ENCODE results near the gene RGS6.
A peak's percentile ranks its signal among the peaks of the same experiment; 100 is the strongest.
"Not testable (repeated sequence)": the region's sequence is repeated elsewhere in the genome, so short reads cannot be mapped to it uniquely, and the experiment has no call there.

The RGS6 gene

DNA sequence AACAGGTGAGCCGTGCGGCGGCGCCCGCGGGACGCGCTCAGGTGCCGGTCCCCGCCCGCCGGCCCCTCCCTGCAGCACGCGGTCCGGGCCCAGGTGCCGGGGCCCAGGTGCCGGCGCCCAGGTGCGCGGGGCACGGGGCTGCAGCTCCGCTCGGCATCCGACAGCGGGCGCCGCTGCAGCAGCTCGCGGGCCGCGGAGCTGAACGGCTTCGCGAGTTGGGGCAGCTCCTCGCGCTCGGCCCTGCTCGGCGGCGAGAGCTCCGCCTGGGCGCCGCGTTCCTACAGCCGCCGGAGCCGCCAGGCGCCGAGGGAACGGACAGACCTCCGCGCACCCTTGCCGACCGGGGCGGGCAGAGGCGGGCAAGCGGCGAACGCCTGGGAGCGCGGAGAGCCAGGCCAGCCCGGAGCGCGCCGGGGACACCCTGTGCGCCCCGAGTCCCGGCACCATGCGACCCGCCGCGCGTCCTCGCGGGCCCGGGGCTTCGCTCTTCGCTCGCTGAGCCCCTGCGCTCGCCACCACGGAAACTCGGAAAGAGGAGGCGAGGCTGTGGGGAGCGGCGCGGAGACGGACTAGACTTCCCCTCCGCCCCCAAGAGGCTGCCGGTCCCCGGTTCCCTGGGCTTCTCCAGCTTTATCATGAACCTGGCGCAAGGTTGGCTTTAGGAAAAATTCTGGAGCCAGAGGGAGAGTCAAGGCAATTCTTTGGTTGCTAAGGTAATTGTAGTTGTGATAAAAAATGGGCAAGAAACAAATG is at the start of gene RGS6:
Gene RGS6, plus strand, starts transcription at position 201 of the 753 bp plus-strand sequence.
- peak; percentile 68 for DNase-seq

DNA sequence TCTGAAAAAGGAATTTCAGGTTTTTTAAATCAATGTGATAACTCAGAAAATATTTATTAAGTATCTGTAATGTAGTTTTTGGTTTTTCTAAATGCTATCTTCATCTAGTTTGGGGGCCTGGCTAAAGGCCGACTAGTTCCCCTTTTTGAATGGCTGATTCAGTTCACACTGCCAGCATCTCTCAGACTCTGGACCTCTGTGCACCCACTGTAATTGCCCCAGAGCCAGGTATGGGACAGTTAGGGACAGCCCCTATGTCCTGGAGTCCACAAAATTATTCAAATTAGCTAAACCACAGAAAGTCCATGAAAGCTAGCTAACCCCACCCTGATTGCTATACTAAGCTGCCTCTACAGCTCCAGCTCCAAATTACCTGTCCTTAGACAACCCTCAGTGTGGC is 49.1 kb upstream of the RGS6 start:
- DNase-seq = peak; percentile 1

DNA sequence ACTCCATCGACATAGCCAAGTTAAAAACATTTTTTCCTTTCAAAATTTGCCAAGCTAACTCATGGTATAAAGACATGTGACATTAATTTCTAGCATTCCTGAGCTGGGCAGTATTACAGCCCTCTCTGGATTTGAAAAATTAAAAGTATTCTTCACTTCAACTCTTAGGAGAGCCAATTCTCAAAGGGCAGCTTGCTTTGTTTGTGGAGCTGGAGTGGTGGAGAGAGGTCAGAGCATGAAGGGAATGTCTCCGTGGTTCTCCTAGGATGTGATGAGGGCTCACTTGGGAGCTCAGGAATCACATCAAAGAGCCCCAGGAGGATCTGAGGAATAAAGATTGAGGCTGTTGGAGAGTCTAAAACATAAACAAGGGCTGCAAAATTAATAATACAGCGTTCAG is 46.9 kb upstream of the RGS6 start:
- DNase-seq = no peak

DNA sequence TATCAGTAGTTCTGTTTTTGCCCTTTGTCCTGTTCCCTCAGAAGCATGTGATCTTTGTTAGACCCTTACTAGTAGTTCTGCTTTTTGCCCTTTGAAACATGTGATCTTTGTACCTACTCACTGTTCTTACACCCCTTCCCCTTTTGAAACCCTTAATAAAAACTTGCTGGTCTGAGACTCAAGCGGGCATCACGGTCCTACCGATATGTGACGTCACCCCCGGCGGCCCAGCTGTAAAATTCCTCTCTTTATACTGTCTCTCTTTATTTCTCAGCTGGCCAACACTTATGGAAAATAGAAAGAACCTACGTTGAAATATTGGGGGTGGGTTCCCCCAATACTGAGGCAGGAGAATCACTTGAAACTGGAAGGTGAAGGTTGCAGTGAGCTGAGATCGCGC is 44.4 kb upstream of the RGS6 start:
- DNase-seq = not testable (repeated sequence)

DNA sequence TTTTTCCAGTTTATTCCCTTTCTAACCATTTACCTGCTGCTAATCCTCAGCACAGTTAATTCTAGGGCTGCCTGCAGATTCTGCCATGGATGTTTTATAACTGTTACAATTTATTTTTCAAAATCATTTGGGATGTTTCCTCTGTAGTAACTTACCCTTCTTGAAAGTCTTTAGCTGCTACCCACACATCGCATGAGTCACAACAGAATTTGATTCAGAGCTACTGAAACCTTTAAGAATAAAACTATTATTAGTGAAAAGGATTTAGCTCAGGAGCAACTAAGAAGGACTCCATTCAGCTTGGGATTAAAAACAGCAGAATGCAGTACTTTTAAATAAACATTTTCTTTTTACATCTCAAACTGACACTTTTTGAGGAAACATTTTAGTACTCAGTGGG is 41.7 kb upstream of the RGS6 start:
- DNase-seq = no peak

DNA sequence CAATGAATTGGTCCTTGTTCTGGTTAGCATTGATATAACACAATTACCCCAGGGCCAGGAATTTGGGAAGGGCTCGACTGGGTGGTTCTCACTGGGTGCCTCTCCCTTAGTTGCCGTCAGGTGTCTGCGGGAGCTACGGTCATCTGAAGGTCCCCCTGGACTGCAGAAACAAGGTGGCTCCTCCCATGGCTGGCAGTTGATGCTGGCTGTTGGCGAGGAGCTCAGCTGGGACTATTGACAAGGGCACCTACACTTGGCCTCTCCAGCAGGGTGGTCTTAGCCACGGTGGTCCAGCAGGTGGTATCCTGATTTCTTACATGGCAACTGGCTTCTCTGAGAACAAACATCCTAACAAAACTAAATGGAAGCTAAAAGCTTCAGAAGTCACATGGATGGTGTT is 41.0 kb upstream of the RGS6 start:
- DNase-seq = no peak

DNA sequence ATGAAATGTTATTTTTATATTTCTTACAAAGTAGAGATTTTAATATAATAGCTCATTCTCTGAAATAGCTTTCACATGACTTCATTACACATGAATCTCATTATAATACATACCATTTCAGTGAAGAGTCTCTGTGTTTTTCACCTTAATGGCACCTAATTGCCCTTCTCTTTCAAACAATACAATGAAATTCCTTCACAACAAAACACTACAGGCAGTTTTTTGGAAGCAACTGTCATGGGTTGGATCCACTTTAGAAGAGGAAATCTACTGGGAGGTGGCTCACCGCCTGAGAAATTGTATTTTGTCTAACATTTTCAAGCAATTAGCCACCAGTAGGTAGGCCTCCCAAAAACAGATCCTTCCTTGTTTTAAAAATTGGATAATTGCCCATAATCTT is 40.3 kb upstream of the RGS6 start:
- DNase-seq = no peak

DNA sequence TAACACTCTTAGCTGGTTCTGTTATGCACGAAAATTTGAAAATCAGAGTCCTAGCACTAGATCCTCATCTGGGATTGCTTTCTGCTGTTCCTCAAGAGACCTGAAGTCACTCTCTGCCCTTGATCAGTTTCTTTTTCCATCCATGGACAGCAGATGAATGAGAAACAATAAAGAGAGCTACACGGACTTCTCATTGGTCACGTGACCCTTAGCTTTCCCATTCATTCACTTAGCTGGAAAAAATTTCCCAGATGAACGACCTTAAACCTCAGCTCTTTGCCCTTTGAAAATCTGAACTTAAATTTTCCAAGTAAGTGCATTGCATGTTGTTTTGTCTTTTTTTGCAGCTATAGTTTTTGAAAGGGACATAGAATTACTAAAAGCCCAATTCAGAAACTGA is 27.2 kb upstream of the RGS6 start:
- no peak for DNase-seq

DNA sequence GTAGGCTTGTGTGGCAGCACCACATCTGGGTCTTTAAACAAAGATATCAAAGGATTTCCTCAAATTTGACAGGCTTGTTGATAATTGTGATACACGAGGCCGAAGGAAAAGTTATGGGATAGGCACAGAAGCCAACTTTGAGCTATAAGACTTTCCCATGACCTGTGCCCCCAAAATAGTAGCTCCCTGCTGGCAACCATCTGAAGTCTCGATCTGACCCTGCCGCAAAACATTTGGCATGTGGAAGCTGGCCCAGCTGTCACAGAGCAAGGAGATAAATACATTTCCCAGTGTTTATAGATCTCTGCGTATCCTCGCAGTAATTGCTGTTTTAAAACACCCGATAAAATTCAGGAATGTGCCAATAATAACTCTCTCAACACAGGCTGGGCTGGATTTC is 26.4 kb upstream of the RGS6 start:
- DNase-seq = no peak

DNA sequence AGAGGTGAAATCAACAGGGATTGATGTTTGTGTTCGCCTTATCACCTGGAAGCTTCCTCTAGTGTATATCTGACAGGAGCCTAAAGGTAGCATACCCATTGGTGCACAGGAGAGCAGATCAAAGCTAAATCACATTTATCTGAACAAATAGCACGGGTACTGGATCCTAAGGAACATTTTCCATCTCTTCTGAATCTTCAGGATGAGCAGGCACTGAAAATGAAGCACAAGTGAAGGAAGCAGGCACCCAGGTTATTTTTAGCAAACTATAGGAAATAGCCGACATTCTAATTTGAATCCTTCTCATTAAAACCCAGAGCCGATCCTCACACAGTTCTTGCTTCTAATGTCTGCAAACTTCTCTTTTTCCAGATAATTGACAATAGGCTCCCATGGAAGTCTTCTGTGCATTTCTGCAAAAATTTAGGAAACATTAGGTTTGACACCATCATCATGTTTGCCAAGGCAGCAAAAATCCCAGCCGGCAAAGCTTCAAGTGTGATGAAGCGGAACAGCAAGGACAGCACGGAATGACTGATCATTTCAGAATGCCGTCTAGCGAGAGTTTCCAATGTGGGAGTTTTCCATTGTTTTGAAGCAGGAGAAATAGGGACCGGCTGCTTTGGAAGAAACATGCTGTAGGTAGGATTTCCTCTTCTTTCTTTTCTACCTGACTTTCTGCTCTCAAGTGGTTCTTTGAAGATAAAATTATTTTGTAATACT is 24.3 kb upstream of the RGS6 start:
- no peak for DNase-seq

DNA sequence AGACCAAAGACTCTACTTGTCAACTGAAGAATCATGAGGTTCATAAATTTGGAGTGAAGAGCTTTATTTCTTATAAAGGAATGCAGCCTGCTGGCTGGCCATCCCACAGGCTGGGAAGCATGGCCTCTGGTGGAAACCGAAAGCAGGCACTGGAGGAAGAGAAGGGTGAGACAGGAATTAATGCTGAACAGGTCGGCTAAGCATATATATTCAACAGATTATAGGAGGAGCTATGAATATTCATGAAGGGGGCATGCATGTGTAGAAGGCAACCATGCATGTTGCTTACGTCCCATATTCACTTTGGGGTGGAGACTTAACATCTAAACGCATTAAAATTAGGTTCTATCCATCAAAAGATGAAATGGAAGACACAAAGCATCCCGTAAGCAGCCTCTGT is 20.6 kb upstream of the RGS6 start:
- DNase-seq = no peak

DNA sequence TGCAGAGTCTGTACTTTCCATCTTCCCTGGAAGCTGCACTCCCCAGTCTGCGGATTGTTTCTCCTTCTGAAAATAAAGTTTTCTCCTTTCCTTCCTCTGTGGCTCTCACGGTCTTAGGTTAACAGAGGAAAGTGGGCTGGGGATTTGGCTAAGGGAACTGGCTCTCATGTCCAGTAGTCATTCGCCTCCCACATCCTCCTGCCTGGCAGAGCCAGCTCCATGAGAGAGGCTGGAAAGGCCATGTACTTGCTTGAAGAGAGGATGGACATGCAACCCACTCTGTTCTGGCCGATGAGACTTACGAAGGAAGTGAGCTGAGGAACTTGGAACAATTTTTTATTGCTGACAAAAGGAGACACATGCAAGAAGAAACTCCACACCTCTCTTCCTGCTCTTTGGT is 18.9 kb upstream of the RGS6 start:
- DNase-seq = no peak

DNA sequence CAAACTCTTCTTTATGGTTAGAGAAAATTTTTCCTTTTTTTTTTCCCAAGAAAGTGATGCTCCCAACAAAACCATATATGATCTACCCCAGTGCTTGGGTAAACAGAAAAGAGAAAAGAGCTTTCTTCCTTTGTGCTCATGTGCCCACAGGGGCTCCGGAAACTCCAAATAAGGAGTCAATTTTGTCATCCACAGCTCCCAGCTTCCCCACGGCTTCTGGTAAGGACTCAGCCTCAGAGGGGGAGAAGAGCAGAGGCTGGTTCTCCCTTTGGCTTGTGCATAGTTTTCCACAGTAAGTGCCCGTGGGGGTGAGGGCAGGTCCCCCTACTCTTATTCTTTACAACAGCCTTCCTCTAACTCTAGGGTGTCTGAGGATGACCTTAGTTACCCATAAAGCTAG is 13.3 kb upstream of the RGS6 start:
- DNase-seq = peak; percentile 72

DNA sequence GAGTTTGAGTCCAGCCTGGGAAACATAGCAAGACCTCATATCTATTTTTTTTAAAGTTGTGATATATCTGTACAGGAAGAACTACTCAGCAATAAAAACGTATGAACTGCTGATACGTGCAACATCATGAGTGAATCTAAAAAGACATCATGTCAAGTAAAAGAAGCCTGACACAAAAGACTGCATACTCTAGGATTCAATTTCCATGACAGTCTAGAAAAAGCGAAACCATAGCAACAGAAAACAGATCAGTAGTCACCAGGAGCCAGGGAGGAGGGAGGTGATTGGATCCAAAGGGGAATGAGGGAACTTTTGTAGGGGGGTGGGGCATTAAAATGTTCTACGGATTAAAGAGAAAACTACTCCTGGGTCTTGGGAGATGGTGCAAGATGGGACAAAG is 8.7 kb upstream of the RGS6 start:
- DNase-seq = no peak

DNA sequence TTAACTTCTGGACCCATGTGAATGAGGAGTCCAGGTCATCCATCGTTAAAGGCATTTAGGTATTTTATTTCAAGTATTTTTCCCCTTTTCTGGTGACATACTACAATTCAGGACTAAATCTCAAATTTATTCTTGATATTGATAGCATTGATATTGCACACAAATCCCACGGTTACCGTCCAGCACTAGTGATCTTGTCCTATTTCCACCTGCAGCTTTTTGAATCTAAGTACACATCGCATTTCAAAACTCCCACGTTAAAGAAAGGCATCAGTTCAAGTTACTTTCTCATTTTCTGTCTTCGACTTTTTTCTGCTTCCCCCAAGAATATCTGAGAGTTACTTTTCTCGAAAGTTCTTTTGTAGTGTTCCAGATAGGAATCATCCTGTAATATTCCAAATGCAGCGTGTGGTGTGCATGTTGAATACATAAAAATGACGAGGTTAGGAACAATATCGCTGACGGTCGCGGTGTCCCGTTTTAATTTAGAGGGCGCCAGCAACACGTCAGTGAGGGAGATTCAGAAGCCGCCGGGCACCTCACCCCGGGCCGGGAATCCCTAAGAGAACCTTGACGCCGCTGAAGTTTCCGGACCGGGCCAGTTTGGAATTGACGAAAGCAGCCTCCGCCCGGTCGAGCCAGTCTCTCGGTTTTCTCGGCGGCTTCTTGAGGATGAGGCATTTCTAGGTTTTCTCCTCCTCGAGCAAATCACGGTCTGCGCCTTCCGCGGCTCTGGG is 569 bp upstream of the RGS6 start:
- peak; percentile 58 for DNase-seq

DNA sequence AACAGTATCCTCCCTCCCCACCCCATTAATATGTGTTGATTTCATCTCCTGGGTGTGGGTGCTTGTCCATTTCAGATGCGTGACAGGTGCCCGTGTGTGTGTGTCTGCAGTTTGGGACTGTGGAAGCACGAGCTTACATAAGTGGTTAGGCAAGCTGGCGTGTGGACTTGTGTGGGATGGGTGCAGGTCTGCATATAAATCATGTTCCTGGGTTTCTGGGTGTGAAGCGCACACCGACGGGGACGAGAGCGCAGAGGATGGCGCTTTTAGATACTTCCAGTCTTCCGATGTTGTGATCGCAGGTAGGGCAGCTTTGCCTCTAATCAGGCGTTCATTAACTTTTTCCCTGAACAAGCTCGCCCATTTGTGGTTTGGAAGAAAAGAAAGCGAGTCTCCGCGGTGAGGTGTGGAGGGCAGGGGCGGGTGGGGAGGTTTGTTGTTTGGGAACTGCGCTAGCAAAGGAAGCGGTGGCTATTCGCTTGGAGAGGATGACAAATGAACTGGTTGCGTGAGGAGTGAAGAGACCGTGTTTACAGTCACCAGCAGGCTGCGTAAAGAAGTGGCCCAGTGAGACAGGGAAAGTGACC is 865 bp downstream of the RGS6 start:
- DNase-seq = peak; percentile 63

DNA sequence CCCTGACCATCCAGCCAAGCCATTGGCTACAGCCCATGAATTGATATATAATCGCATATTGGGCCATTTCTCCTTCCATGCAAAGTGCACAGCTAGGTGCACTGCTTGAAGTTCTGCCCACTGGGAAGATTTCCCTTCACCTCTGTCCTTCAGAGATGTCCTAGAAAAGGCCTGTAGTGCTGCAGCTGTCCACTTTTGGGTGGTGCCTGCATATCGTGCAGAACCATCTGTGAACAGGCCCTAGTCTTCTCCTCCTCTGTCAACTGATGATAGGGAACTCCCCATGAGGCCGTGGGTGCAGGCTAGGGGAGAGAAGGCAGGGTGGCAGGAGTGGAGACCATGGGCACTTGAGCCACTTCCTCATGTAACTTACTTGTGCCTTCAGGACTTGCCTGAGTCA is 6.0 kb downstream of the RGS6 start:
- DNase-seq = peak; percentile 31

DNA sequence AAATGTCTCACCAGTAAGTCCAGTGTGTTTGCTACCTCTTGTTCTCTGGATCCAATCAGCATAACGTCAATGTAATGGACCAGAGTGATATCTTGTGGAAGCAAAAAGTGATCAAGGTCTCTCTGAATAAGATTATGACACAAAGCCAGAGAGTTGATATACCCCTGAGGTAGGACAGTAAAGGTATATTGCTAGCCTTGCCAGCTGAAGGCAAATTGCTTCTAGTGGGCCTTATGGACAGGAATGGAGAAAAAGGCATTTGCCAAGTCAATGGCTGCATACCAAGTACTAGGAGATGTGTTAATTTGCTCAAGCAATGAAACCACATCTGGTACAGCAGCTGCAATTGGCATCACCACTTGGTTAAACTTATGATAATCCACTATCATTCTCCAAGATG is 7.1 kb downstream of the RGS6 start:
- not testable (repeated sequence) for DNase-seq

DNA sequence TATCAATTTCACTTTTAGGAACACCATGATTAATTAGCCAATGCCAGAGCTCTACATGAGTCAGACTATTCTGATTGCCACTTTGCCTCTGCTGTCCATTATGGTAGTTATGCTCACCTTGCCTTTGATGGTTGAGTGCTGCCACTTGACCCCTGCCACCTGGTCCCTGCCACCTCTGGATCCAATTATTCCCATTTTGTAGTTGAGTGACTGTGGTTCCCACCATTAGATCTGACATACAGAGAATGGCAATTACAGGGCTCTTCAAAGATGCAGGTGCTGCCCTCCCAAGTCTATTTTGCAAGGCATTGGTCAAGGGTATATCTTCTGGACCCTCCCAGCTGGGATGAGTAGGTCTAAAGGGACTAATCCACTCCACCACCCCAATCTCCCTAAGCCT is 8.3 kb downstream of the RGS6 start:
- DNase-seq = not testable (repeated sequence)

DNA sequence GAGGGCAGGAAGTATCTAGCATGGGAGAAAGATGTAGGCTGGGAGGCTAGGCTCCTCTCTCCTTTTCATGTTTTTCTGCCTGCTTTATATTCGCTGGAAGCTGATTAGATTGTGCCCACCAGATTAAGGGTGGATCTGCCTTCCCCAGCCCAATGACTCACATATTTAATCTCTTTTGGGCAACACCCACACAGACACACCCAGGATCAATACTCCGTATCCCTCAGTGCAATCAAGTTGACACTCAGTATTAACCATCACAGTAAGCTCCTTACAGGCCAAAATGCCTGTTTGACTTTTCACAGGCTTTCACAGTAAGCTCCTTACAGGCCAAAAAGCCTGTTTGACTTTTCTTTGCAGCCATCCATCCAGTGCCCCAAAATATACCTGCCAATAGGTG is 9.4 kb downstream of the RGS6 start:
- DNase-seq = not testable (repeated sequence)

DNA sequence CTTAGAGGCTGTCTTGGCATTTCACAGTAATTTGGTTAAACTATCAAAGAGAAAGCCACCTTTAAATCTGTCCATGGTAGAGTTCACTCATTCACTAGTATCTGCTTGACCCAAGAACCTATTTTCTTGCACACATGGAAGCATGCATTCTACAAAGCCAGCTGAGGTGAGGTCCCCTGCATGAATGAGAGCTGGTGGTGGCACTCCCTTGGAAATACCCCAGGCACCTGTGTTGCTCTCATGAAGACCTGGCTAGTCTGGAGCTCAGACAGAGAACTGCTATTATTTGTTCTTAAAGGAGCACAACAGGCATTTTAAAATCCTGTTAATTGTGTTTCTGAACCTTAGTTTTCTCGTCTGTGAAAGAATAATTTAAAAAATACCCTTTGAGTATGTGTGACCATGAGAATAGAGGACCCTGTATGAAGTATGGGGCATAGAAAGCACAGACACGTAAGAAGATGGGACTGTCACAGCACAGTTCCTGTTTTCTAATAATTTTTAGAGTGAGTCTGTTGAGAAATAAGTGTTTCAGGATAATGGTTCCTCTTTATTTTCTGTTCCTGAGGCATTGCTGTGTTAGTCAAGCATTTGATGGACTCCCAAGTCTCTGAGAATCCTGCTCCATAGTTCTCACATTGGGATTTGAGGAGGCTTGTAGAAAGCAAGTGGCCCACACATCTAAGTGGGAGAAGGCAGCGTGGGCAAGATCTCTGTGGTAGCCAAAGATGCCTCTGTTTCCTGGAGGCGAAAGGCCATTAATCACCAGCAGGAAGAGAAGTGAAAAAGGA is 10.9 kb downstream of the RGS6 start:
- peak; percentile 55 for DNase-seq

DNA sequence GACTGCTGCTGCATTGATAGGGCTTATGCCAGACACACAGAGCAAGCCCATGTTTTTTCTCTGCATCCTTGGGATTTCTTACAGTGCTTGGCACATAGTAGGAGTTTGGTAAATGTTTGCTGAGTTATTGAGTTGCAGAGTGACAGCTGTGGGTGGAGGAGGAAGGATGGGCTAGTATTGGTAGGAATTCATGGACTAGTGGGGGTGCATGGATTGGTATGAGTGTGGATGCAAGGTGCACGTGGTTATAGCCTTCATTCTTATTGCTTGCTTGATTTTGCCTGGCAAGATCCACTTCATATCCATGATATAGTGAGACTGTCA is 11.4 kb downstream of the RGS6 start:
- DNase-seq = no peak

DNA sequence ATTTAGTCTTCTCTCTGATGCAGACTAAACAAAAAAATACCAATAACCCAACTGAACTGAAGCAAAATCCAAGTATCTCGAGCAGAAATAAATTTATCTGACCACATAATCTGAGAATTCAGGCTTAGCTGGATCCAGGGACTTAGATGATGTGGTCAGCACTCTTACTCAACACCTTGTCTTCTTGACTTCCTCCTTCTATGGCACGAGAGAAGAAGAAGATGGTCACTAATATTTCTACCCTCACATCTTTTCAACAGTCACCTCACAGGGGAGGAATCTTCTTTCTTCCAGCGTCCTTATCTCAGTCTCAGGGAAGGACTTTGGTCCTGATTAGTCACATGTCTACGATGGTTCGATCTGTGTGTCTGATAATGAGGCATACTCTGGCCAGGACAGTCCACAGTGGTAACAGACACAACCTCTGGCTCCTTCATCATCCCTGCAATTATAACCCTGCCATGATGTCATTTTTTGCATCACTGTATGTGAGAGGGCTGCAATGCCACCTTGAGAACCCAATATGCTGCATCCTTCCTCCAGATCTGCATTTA is 15.8 kb downstream of the RGS6 start:
- peak; percentile 60 for DNase-seq

Data from OCI-M1 (cell line).